Measurements from ENCODE around the gene QSOX2. TPM values are rescaled to one million over a fixed set of nuclear protein-coding genes. Genes with fewer than 3 reads are reported as not detected.

QSOX2 gene
- total and polyA plus RNA-seq, 2 experiments from 2014 or later: 9.2 to 29.2 TPM

DNA sequence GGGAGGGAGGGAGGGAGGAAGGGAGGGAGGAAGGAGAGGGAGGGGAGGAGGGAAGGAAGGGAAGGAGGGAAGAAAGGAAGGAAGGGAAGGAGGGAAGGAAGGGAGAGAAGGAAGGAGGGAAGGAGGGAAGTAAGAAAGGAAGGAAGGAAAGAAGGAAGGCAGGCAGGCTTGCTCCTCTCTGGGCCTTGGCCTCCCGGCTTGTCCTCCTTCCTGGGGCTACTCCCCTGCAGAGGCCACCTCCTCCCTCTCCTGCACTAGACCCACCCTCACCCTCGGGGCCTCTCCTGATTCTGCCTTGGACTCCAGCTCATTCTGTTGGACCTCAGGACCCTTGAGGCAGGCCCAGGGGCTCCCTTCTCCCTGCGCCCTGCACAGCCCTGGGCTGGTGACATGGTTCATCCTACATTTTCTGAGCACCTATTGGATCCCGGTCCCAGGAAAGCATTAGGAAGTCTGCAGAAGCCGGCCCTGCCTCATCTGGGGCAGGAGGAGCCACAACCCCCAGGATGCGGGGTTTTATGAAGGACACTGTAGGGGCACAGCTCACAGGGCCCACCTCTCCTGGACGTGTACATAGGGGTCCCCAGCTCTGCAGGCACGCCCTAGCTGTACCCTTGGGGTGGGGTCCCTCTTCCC, 63.7 kb downstream of the QSOX2 start (continued):
- TF ChIP-seq, protein P1, sequence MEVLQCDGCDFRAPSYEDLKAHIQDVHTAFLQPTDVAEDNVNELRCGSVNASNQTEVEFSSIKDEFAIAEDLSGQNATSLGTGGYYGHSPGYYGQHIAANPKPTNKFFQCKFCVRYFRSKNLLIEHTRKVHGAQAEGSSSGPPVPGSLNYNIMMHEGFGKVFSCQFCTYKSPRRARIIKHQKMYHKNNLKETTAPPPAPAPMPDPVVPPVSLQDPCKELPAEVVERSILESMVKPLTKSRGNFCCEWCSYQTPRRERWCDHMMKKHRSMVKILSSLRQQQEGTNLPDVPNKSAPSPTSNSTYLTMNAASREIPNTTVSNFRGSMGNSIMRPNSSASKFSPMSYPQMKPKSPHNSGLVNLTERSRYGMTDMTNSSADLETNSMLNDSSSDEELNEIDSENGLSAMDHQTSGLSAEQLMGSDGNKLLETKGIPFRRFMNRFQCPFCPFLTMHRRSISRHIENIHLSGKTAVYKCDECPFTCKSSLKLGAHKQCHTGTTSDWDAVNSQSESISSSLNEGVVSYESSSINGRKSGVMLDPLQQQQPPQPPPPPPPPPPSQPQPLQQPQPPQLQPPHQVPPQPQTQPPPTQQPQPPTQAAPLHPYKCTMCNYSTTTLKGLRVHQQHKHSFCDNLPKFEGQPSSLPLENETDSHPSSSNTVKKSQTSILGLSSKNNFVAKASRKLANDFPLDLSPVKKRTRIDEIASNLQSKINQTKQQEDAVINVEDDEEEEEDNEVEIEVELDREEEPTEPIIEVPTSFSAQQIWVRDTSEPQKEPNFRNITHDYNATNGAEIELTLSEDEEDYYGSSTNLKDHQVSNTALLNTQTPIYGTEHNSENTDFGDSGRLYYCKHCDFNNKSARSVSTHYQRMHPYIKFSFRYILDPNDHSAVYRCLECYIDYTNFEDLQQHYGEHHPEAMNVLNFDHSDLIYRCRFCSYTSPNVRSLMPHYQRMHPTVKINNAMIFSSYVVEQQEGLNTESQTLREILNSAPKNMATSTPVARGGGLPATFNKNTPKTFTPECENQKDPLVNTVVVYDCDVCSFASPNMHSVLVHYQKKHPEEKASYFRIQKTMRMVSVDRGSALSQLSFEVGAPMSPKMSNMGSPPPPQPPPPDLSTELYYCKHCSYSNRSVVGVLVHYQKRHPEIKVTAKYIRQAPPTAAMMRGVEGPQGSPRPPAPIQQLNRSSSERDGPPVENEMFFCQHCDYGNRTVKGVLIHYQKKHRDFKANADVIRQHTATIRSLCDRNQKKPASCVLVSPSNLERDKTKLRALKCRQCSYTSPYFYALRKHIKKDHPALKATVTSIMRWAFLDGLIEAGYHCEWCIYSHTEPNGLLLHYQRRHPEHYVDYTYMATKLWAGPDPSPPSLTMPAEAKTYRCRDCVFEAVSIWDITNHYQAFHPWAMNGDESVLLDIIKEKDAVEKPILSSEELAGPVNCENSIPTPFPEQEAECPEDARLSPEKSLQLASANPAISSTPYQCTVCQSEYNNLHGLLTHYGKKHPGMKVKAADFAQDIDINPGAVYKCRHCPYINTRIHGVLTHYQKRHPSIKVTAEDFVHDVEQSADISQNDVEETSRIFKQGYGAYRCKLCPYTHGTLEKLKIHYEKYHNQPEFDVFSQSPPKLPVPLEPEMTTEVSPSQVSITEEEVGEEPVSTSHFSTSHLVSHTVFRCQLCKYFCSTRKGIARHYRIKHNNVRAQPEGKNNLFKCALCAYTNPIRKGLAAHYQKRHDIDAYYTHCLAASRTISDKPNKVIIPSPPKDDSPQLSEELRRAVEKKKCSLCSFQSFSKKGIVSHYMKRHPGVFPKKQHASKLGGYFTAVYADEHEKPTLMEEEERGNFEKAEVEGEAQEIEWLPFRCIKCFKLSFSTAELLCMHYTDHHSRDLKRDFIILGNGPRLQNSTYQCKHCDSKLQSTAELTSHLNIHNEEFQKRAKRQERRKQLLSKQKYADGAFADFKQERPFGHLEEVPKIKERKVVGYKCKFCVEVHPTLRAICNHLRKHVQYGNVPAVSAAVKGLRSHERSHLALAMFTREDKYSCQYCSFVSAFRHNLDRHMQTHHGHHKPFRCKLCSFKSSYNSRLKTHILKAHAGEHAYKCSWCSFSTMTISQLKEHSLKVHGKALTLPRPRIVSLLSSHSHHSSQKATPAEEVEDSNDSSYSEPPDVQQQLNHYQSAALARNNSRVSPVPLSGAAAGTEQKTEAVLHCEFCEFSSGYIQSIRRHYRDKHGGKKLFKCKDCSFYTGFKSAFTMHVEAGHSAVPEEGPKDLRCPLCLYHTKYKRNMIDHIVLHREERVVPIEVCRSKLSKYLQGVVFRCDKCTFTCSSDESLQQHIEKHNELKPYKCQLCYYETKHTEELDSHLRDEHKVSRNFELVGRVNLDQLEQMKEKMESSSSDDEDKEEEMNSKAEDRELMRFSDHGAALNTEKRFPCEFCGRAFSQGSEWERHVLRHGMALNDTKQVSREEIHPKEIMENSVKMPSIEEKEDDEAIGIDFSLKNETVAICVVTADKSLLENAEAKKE (CRISPR knock-in tag; IDR thresholded peaks at IDR 0.05): no peak
- TF ChIP-seq ZNF331 (CRISPR knock-in tag; IDR thresholded peaks at IDR 0.05; ENCODE audit: low read depth) (no peak), EZH2 (IDR thresholded peaks at IDR 0.05; ENCODE audit: low read depth, unreplicated experiment) (no peak), NANOG (IDR thresholded peaks at IDR 0.05; ENCODE audit: borderline replicate concordance) (no peak)

DNA sequence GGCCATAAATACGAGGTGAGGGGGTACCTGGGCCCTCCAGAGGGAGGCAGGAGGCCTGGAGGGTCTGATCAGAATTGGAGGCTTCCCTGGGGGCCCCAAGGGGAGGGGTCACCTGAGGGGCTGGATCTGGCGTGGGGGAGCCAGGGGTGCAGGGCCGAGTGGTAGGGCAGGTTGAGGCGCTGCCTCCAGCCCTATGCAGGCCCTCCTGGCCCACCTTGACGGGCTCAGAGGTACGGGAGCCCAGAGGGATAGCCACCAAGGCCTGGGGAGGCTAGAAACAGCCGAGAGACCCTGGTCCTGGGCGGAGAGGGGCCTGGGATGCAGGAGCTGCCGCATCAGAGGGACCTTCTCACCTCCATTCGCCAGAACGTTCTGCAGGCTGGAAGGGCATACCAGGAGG, 65.0 kb downstream of the QSOX2 start:
- Histone ChIP-seq H3K36me3 (ENCODE audit: insufficient read depth) (no peaks in the 10 kb centered on the region), H3K4me3 (no peak overlapping the region), H3K79me2 (replicated peaks; ENCODE audit: insufficient read depth) (no peaks in the 10 kb centered on the region), H2AFZ (no peak overlapping the region), H3K27ac (ENCODE audit: low read depth) (no peak overlapping the region), H4K20me1 (replicated peaks; ENCODE audit: insufficient read depth) (no peaks in the 10 kb centered on the region), H3K4me1 (ENCODE audit: insufficient read depth) (no peaks in the 10 kb centered on the region), H3K27me3 (ENCODE audit: insufficient read depth) (no peaks in the 10 kb centered on the region), H3K9me2 (ENCODE audit: insufficient read depth) (no peaks in the 10 kb centered on the region), H3F3A (replicated peaks; ENCODE audit: low read depth) (no peaks in the 10 kb centered on the region), H3K4me2 (no peak overlapping the region)
- peaks cover 12% of the 10 kb centered on the region for H3K4me1 Mint-ChIP-seq
- no peak overlapping the region for H3K4me3 Mint-ChIP-seq
- DNase-seq (ENCODE audit: low spot score): no peak
- H3K27me3 Mint-ChIP-seq (ENCODE audit: insufficient read depth, low read depth, poor library complexity): peaks cover 12% of the 10 kb centered on the region
- no peak overlapping the region for H3K27ac Mint-ChIP-seq
- H3K36me3 Mint-ChIP-seq (ENCODE audit: low read depth): no peaks in the 10 kb centered on the region
- no peak for ATAC-seq
- H3K9me3 Mint-ChIP-seq: no peaks in the 10 kb centered on the region
- TF ChIP-seq JUNB (IDR thresholded peaks at IDR 0.05; ENCODE audit: unreplicated experiment) (no peak), EZH2 (IDR thresholded peaks at IDR 0.05; ENCODE audit: low read depth, unreplicated experiment) (no peak), EZH2phosphoT487 (IDR thresholded peaks at IDR 0.05; ENCODE audit: unreplicated experiment) (no peak), NANOG (IDR thresholded peaks at IDR 0.05; ENCODE audit: borderline replicate concordance) (no peak), CREB1 (CRISPR knock-in tag; IDR thresholded peaks at IDR 0.05; ENCODE audit: low read depth) (no peak)
- TF ChIP-seq, protein P2, sequence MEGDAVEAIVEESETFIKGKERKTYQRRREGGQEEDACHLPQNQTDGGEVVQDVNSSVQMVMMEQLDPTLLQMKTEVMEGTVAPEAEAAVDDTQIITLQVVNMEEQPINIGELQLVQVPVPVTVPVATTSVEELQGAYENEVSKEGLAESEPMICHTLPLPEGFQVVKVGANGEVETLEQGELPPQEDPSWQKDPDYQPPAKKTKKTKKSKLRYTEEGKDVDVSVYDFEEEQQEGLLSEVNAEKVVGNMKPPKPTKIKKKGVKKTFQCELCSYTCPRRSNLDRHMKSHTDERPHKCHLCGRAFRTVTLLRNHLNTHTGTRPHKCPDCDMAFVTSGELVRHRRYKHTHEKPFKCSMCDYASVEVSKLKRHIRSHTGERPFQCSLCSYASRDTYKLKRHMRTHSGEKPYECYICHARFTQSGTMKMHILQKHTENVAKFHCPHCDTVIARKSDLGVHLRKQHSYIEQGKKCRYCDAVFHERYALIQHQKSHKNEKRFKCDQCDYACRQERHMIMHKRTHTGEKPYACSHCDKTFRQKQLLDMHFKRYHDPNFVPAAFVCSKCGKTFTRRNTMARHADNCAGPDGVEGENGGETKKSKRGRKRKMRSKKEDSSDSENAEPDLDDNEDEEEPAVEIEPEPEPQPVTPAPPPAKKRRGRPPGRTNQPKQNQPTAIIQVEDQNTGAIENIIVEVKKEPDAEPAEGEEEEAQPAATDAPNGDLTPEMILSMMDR (conservative IDR thresholded peaks at IDR 0.05; ENCODE audit: low read depth in 2 of 2): no peak
